Astrocyte (in vitro differentiated cells and primary cell): ENCODE data around the gene FAM83D. TPM values are rescaled to one million over a fixed set of nuclear protein-coding genes. Genes with fewer than 3 reads are reported as not detected.

Source experiments
- DNase-seq: peaks from one replicate; pipeline ENCODE4 v3.0.0-alpha.2; 2010; ENCODE audit warnings: low read depth
- FAIRE-seq: peaks from 2 replicates; lab custom pipeline; 2011; peaks lifted over from hg19 to GRCh38; lab: Jason Lieb, UNC
- H2AFZ ChIP-seq: 2 replicates; pipeline ENCODE4 v1.6.0; 2012; ENCODE audit warnings: low read depth, low read length, inconsistent platforms
- H3K27ac ChIP-seq: 2 replicates; pipeline ENCODE4 v1.5.1; 2011; ENCODE audit warnings: low read depth, low read length, inconsistent platforms
- H3K27me3 ChIP-seq: 2 replicates; pipeline ENCODE4 v1.6.0; 2011; ENCODE audit warnings: low read length, inconsistent platforms; ENCODE audit not compliant: insufficient read depth
- H3K36me3 ChIP-seq: 2 replicates; pipeline ENCODE4 v1.5.1; 2011; ENCODE audit warnings: low read length, inconsistent platforms; ENCODE audit not compliant: insufficient read depth
- H3K4me1 ChIP-seq: 2 replicates; pipeline ENCODE4 v1.5.1; 2011; ENCODE audit warnings: low read length, inconsistent platforms; ENCODE audit not compliant: insufficient read depth
- H3K4me2 ChIP-seq: 2 replicates; pipeline ENCODE4 v1.6.0; 2012; ENCODE audit warnings: low read length, inconsistent platforms
- H3K4me3 ChIP-seq: 2 replicates; pipeline ENCODE4 v1.5.1; 2011; ENCODE audit warnings: low read depth, mild to moderate bottlenecking, low read length, inconsistent platforms; ENCODE audit not compliant: insufficient read depth
- H3K79me2 ChIP-seq: 2 replicates; pipeline ENCODE4 v1.6.0; 2012; ENCODE audit warnings: mild to moderate bottlenecking, low read length, inconsistent platforms; ENCODE audit not compliant: insufficient read depth
- H3K9ac ChIP-seq: 2 replicates; pipeline ENCODE4 v1.6.0; 2012; ENCODE audit warnings: mild to moderate bottlenecking, low read length, inconsistent platforms
- H3K9me3 ChIP-seq: 2 replicates; pipeline ENCODE4 v1.5.1; 2012; ENCODE audit warnings: low read depth, mild to moderate bottlenecking, low read length, inconsistent platforms; ENCODE audit not compliant: insufficient read depth
- H4K20me1 ChIP-seq: 2 replicates; pipeline ENCODE4 v1.6.0; 2012; ENCODE audit warnings: low read length, inconsistent platforms; ENCODE audit not compliant: insufficient read depth
- H3K27ac Mint-ChIP-seq: one replicate; pipeline ENCODE4 v1.8.0; 2021; ENCODE audit warnings: mild to moderate bottlenecking, mixed read lengths; ENCODE audit not compliant: unreplicated experiment
- H3K27me3 Mint-ChIP-seq: one replicate; pipeline ENCODE4 v1.8.0; 2021; ENCODE audit warnings: low read depth, mixed read lengths; ENCODE audit not compliant: unreplicated experiment
- H3K36me3 Mint-ChIP-seq: one replicate; pipeline ENCODE4 v1.8.0; 2021; ENCODE audit warnings: low read depth, mixed read lengths; ENCODE audit not compliant: unreplicated experiment
- H3K4me1 Mint-ChIP-seq: one replicate; pipeline ENCODE4 v1.8.0; 2021; ENCODE audit warnings: low read depth, mixed read lengths; ENCODE audit not compliant: unreplicated experiment
- H3K4me3 Mint-ChIP-seq: one replicate; pipeline ENCODE4 v1.8.0; 2021; ENCODE audit warnings: mild to moderate bottlenecking, moderate library complexity, mixed read lengths; ENCODE audit not compliant: unreplicated experiment
- H3K9me3 Mint-ChIP-seq: one replicate; pipeline ENCODE4 v1.8.0; 2021; ENCODE audit warnings: mild to moderate bottlenecking, mixed read lengths; ENCODE audit not compliant: unreplicated experiment
- CTCF ChIP-seq: IDR thresholded peaks from 2 replicates; pipeline ENCODE4 v1.5.1; 2011; ENCODE audit warnings: low read depth, mild to moderate bottlenecking, inconsistent platforms, low read length, moderate library complexity; ENCODE audit not compliant: insufficient read depth
- EZH2 ChIP-seq: IDR thresholded peaks from 2 replicates; pipeline ENCODE4 v1.6.1; 2012; ENCODE audit warnings: mild to moderate bottlenecking, low read length, inconsistent platforms; ENCODE audit not compliant: insufficient read depth
- total RNA-seq: library from RNA; stranded (reverse); gene quantifications from 2 replicates; pipeline ENCODE4 v1.2.1, GENCODE V29; 2021

The FAM83D gene
- total RNA-seq, 1 donor from 2014 or later, result 3.3 TPM

GRCh38 chr20:38997622-38998021 lies 71.4 kb downstream of the FAM83D start:
- no peaks in the 10 kb centered on the region for H3K9me3 Mint-ChIP-seq
- Histone ChIP-seq H3K4me1 (no peaks in the 10 kb centered on the region), H3K36me3 (peaks cover 14% of the 10 kb centered on the region), H3K27me3 (no peaks in the 10 kb centered on the region), H3K4me3 (no peak overlapping the region), H3K9me3 (no peaks in the 10 kb centered on the region), H3K79me2 (no peaks in the 10 kb centered on the region), H3K9ac (no peak overlapping the region), H4K20me1 (no peaks in the 10 kb centered on the region), H3K27ac (no peak overlapping the region), H3K4me2 (peak overlapping the region; percentile 4), H2AFZ (no peak overlapping the region)
- no peak for TF ChIP-seq EZH2
- TF ChIP-seq CTCF, result no peak
- peak overlapping the region; percentile 77 for H3K27ac Mint-ChIP-seq
- peaks cover 7% of the 10 kb centered on the region for H3K36me3 Mint-ChIP-seq
- no peaks in the 10 kb centered on the region for H3K27me3 Mint-ChIP-seq
- H3K4me3 Mint-ChIP-seq, result peak overlapping the region; percentile 31
- H3K4me1 Mint-ChIP-seq, result peaks cover 26% of the 10 kb centered on the region
- DNase-seq (peak; percentile 55), FAIRE-seq (no peak)

- Histone ChIP-seq H3K9ac (no peak overlapping the region), H3K4me2 (no peak overlapping the region), H3K36me3 (peaks cover 22% of the 10 kb centered on the region), H4K20me1 (no peaks in the 10 kb centered on the region), H3K4me3 (no peak overlapping the region), H3K79me2 (no peaks in the 10 kb centered on the region), H3K4me1 (no peaks in the 10 kb centered on the region), H2AFZ (no peak overlapping the region), H3K27me3 (no peaks in the 10 kb centered on the region), H3K27ac (no peak overlapping the region), H3K9me3 (no peaks in the 10 kb centered on the region)
- no peaks in the 10 kb centered on the region for H3K9me3 Mint-ChIP-seq
- TF ChIP-seq EZH2 (no peak), CTCF (no peak)
- no peak overlapping the region for H3K27ac Mint-ChIP-seq
- H3K4me3 Mint-ChIP-seq, result no peak overlapping the region
- H3K36me3 Mint-ChIP-seq, result peaks cover 9% of the 10 kb centered on the region
- FAIRE-seq (no peak), DNase-seq (no peak)
- H3K27me3 Mint-ChIP-seq, result no peaks in the 10 kb centered on the region
- peaks cover 26% of the 10 kb centered on the region for H3K4me1 Mint-ChIP-seq
Measured at GRCh38 chr20:38999217-38999616, 73.0 kb downstream of the FAM83D start.

GRCh38 chr20:38999965-39000910 lies 74.0 kb downstream of the FAM83D start:
- Histone ChIP-seq H3K4me3 (no peak overlapping the region), H4K20me1 (no peaks in the 10 kb centered on the region), H3K27ac (no peak overlapping the region), H3K9ac (no peak overlapping the region), H3K79me2 (no peaks in the 10 kb centered on the region), H3K9me3 (no peaks in the 10 kb centered on the region), H3K4me1 (no peaks in the 10 kb centered on the region), H3K36me3 (peaks cover 18% of the 10 kb centered on the region), H3K4me2 (no peak overlapping the region), H2AFZ (no peak overlapping the region), H3K27me3 (no peaks in the 10 kb centered on the region)
- Mint-ChIP-seq H3K9me3 (no peaks in the 10 kb centered on the region), H3K27ac (no peak overlapping the region), H3K4me1 (peaks cover 26% of the 10 kb centered on the region), H3K27me3 (no peaks in the 10 kb centered on the region), H3K4me3 (no peak overlapping the region), H3K36me3 (peaks cover 9% of the 10 kb centered on the region)
- FAIRE-seq, result no peak
- no peak for DNase-seq
- TF ChIP-seq CTCF, result no peak
- TF ChIP-seq EZH2, result no peak
